HG03175 (cell line): ENCODE measurements around the gene PCOLCE2.
"Not testable (repeated sequence)": the region's sequence is repeated elsewhere in the genome, so short reads cannot be mapped to it uniquely, and the experiment has no call there.

Experiments
- ATAC-seq: cut with Tn5 transposase; IDR thresholded peaks from one replicate; pipeline ENCODE4 v1.9.1; 2021; ENCODE audit warnings: mild to moderate bottlenecking, moderate library complexity; ENCODE audit not compliant: unreplicated experiment

Gene PCOLCE2

GRCh38 chr3:142875099-142875498 is 13.8 kb downstream of the PCOLCE2 start:
- no peak for ATAC-seq

GRCh38 chr3:142868382-142868781 is 20.5 kb downstream of the PCOLCE2 start:
- ATAC-seq: not testable (repeated sequence)

GRCh38 chr3:142866841-142867631 is 21.8 kb downstream of the PCOLCE2 start:
- ATAC-seq: no peak

- ATAC-seq: no peak
These were observed 24.7 kb downstream of the PCOLCE2 start for GRCh38 chr3:142863930-142864920.

- no peak for ATAC-seq
These were observed 25.7 kb downstream of the PCOLCE2 start for GRCh38 chr3:142863010-142863817.

GRCh38 chr3:142861926-142862325 is 27.0 kb downstream of the PCOLCE2 start:
- ATAC-seq: no peak

GRCh38 chr3:142858043-142858442 is 30.8 kb downstream of the PCOLCE2 start:
- no peak for ATAC-seq

- no peak for ATAC-seq
These were observed 31.8 kb downstream of the PCOLCE2 start for GRCh38 chr3:142857056-142857455.

- no peak for ATAC-seq
These were observed 35.4 kb downstream of the PCOLCE2 start for GRCh38 chr3:142853270-142854168.

- no peak for ATAC-seq
These were observed 36.9 kb downstream of the PCOLCE2 start for GRCh38 chr3:142852009-142852408.

- ATAC-seq: no peak
These were observed 38.4 kb downstream of the PCOLCE2 start for GRCh38 chr3:142850395-142851023.

GRCh38 chr3:142849148-142849547 is 39.7 kb downstream of the PCOLCE2 start:
- no peak for ATAC-seq

- ATAC-seq: no peak
These were observed 41.9 kb downstream of the PCOLCE2 start for GRCh38 chr3:142846779-142847577.

- peak; percentile 65 for ATAC-seq
These were observed 44.4 kb downstream of the PCOLCE2 start for GRCh38 chr3:142844339-142844977.

- ATAC-seq: no peak
These were observed 49.1 kb downstream of the PCOLCE2 start for GRCh38 chr3:142839831-142840230.

GRCh38 chr3:142837526-142837925 is 51.4 kb downstream of the PCOLCE2 start:
- no peak for ATAC-seq

GRCh38 chr3:142828703-142829305 is 60.1 kb downstream of the PCOLCE2 start:
- peak; percentile 99 for ATAC-seq

GRCh38 chr3:142819179-142819578 is 69.7 kb downstream of the PCOLCE2 start:
- ATAC-seq: no peak
